Activated CD4-positive, alpha-beta T cell treated with anti-CD3 and anti-CD28 coated beads, Interleukin-2, Interleukin-4, amounts not matched to agents 100 ng/mL and 50 ng/mL, durations not matched to agents 16 hours and 8 hours (primary cell): ENCODE measurements around the gene ANKRD31.
"Not testable (repeated sequence)": the region's sequence is repeated elsewhere in the genome, so short reads cannot be mapped to it uniquely, and the experiment has no call there.

Experiments used
- DNase-seq: peaks from one replicate; pipeline ENCODE4 v3.0.0-alpha.2; 2020; ENCODE audit warnings: low spot score

Gene ANKRD31

GRCh38 chr5:75220787-75221186, 15.9 kb downstream of the ANKRD31 start:
- DNase-seq = not testable (repeated sequence)

DNA sequence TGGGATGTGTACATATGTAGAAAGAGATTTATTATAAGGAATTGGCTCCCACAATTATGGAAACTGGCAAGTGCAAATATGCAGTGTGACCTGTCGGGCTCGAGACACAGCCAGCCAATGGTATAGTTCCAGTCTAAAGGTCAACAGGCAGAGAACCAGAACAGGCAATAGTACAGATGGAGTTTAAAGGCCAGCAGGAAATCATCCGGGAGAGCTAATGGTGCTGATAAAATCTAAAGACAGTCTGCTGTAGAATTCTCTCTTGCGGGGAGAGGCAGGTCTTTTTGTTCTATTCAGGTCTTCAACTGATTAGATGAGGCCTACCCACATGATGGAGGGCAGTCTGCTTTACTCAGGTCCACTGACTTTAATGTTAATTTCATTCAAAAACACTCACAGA, 21.8 kb downstream of the ANKRD31 start:
- no peak for DNase-seq

DNA sequence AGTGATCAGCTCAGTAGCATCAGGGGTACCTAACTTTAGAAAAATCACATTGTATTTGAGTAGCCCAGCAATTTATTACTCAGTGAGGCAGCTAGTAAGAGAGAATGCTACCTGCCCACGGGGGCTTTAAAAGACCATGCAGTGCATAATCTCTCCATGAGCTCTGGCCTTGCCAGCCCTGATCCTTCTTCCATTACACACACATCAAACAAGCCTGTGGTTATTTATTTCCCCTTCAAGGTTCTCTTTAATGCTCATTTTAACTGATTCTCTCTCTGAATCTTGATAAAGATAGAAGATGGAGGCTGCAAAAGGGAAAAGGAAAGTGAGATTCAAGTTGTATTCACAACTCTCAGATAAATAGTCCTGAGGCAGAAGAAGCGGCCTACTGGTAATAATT, 22.3 kb downstream of the ANKRD31 start:
- no peak for DNase-seq

- no peak for DNase-seq
These were observed 33.1 kb downstream of the ANKRD31 start for GRCh38 chr5:75203604-75204003.

DNA sequence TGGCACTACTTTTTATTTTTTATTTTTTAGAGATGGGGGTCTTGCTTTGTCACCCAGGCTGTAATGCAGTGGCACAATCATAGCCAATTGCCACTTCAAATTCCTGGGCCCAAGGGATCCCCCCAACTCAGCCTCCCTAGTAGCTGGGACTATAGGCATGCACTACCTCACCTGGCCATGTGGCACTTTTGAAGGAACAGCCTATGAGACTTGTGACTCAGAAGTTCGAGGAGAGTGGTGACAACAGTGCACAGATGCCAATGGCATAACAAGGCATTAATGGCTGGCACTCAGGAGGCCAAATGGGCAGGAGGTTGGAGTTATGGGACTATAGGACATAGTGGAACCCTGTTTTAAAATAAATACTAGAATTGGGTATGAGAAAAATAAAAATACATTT, 33.7 kb downstream of the ANKRD31 start:
- no peak for DNase-seq

- no peak for DNase-seq
These were observed 35.9 kb downstream of the ANKRD31 start for GRCh38 chr5:75200776-75201175.

DNA sequence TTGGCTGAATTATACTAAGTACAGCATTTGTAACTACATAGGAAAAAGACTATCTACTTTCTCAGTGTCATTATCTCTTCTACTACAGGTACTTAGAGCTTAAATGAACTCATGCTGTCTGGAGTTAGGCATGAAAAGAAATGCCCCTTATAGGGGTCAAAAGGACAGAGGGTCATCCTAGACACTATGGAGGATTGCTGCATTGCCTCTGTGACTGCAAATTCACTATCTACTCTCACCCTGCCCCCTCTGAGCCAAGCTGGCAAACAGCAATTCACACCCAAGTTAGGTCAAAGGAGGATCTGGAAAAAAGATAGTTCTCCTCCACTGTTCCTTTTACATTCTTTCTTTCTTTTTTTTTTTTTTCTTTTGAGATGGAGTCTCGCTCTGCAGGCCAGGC, 36.7 kb downstream of the ANKRD31 start:
- DNase-seq = no peak

- no peak for DNase-seq
These were observed 37.6 kb downstream of the ANKRD31 start for GRCh38 chr5:75199071-75199470.

DNA sequence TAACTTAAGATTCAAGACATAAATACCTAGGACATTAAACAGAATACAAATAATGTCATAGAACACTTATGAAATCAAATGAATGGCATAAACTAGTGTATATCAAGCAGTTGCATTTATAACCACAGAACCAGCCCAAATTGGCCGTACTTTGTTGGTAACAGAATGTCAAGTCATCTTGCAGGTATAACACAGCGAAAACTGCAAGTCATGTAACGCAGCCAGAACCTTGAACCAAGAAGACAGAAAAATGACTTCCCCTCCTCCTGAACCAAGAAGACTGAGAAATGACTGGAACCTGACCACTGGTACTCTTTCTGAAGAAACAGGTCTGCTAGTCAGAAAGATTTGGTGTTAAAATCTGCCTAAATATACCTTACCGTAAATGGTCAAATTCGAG, 38.9 kb downstream of the ANKRD31 start:
- DNase-seq = no peak

GRCh38 chr5:75192804-75193203, 43.9 kb downstream of the ANKRD31 start:
- no peak for DNase-seq

DNA sequence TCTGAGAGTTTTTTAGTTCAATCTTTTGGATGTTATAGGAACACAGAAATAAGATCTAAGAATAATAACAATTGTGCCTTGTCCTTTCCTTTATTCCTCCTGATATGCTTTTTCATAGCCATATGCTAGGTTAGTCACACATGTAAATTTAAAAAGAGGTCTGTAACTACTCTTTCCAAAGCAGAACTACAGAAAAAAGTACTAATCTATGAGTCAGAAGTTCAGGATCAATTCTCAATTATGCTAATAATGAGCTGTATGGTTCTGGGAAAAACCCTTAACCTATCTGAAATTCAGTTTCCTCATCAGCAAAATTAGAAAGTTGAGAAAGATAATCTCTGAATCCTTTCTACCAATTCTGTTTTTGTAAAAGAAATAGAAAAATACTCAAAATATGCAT, 44.4 kb downstream of the ANKRD31 start:
- DNase-seq = no peak

GRCh38 chr5:75190227-75190626, 46.5 kb downstream of the ANKRD31 start:
- no peak for DNase-seq

DNA sequence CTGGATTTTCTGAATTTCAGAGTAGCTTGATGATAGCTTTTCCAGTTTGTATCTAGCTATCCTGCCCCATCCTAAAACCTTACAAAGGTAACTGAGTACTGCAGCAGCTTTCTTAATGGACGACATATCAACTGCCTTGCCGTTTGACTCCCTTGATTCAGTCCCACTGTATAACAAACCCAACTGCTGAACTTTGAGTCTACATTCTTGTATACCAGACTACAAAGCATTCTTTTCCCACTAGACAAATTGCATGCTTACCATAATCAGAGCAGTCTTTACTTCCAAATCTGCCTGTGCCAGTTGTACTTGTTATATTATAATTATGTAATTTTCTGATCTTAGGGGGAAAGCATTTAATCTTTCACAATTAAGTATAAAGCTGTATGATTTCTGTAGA, 47.3 kb downstream of the ANKRD31 start:
- no peak for DNase-seq

GRCh38 chr5:75185763-75186162, 50.9 kb downstream of the ANKRD31 start:
- DNase-seq = no peak

DNA sequence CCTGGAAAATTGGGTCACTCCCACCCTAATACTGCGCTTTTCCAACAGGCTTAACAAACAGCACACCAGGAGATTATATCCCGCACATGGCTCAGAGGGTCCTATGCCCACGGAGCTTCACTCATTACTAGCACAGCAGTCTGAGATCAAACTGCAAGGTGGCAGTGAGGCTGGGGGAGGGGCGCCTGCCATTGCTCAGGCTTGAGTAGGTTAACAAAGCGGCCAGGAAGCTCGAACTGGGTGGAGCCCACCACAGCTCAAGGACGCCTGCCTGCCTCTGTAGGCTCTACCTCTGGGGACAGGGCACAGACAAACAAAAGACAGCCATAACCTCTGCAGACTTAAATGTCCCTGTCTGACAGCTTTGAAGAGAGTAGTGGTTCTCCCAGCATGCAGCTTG, 60.7 kb downstream of the ANKRD31 start:
- DNase-seq = not testable (repeated sequence)

- not testable (repeated sequence) for DNase-seq
These were observed 61.8 kb downstream of the ANKRD31 start for GRCh38 chr5:75174872-75175271.

DNA sequence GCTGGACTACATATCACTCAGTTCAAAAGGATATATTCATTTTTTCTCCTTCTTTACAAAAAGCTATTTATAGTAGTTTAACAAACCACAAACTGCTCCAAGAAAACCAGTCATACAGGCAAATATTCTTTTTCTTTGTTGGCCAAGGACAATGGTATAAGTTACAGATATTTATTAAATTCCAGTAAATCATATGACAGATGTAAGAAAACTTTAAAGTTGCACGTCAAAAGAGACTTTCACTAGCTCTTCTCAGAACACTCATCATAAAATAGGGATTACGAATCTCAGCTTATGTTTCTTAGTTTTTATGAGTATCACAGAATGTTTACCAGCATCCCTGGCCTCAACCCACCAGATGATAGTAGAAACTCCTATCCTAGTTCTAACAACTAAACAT, 67.2 kb downstream of the ANKRD31 start:
- no peak for DNase-seq

DNA sequence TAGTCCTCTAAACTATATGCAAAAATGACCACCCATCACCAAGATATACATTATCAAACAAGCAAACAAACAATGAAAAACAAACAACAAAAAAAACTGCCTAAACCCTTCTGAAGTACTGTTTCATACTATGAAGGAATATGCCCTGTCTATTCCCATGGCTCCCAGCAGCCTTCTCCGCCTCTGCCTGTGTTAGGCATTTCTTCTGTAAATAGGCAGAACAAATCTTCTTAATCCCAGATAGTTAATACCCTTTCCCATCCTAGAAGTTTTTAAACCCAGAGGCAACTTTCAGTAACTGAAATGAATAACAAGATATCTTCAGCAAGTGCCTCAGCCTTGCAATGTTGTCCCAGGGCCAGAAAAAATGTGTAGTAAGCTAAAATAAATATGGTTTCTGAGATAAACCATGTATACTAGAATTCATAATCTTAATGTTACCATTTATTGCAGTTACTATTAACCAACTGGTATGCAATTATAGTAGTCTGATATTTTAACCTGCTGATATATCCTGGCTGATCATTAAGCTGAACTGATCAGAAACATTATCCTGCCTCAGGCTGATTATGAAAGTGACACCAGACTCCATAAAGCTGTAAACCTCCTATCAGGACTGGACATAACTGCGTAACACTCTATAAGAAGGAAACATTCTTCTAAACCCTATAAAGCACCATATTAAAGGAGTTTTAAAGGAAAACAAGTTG, 68.5 kb downstream of the ANKRD31 start:
- DNase-seq = no peak

- no peak for DNase-seq
These were observed 69.3 kb downstream of the ANKRD31 start for GRCh38 chr5:75167345-75167744.

DNA sequence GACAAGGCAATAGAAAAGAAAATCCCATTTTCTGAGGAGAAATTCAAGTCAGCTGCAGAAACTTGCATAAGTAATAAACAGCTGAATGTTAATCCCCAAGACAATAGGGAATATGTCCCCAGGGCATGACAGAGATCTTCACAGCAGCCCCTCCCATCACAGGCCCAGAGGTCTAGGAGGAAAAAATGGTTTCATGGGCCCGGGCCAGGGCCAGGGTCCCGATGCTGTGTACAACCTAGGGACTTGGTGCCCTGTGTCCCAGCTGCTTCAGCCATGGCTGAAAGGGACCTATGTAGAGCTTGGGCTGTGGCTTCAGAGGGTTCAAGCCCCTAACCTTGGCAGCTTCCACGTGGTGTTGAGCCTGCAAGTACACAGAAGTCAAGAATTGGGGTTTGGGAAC, 75.2 kb downstream of the ANKRD31 start:
- not testable (repeated sequence) for DNase-seq

DNA sequence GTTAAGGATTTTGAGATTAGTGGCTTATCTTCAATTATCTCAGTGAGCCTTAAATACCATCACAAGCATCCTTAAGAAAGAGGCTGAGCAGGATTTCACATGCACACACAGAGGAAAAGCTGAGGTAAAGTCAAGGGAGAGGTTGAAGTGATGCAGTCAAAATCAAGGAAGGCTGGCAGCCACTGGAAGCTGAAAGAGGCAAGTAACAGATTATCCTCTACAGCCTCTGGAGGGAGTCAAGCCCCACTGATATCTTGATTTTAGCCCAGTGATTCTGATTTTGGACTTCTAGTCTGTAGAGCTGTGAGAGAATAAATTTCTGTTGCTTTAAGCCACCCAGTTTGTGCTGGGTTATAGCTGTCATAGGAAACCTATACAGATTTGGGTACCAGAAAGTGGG, 80.1 kb downstream of the ANKRD31 start:
- DNase-seq = no peak

GRCh38 chr5:75152860-75153259, 83.8 kb downstream of the ANKRD31 start:
- no peak for DNase-seq

DNA sequence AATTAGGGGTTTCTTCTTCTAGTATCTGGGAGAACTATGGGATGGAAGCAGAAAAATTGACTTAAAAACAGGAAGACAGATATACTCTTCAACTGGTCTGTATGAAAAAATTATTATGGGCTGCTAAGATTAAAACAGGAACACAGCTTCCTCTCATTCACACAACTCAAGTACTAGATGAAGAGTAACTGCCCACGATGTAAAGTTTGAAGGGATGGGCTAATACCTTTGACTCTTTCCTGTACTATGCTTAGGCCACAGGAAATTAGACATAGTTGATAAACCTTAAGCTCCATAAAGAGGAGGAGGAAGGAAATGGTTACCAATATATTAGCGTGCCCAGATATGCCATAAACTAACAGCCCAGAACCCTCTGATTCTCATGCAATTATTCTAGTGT, 88.6 kb downstream of the ANKRD31 start:
- DNase-seq = no peak

DNA sequence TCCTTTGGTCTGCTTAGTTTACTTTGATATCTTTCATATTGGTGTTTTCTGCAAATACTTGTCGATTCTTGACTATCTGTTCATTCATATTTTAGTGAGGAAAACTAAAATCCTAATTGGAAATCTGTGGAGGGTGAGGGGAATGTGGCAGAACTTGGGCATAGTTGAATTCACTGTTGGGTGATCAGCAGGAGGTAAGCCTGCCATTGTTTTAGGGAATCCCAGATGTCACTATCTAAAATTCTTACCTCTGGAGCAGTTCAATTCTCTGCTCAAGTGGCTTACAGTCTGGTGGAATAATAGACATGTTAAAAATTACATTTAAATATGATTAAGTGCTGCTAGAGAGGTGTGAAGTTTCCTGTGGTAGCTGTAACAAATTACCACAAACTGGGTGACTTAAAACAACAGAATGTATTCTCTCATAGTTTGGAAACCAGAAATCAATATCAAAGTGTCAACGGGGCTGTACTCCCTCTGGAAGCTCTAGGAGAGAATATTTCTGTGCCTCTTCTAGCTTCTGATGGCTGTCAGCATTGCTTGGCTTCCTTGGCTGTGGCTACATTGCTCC, 94.0 kb downstream of the ANKRD31 start:
- DNase-seq = no peak
